GM12878 (cell line): Measurements from ENCODE around the gene DGLUCY.

Experiments used
- NFIC ChIP-seq: IDR thresholded peaks from 2 replicates; pipeline ENCODE4 v1.6.1; 2012; ENCODE audit warnings: low read depth, mild to moderate bottlenecking, inconsistent platforms, low read length, moderate library complexity
- NFYB ChIP-seq: IDR thresholded peaks from 2 replicates; pipeline ENCODE4 v1.6.1; 2011; ENCODE audit warnings: low read depth, mild to moderate bottlenecking, low read length, improper control_type of control experiment, moderate library complexity; ENCODE audit not compliant: insufficient read depth
- SP1 ChIP-seq: IDR thresholded peaks from one replicate; pipeline ENCODE4 v1.6.1; 2011; ENCODE audit warnings: low read depth, low read length
- TF ChIP-seq, protein P1 (sequence below), 3 experiments: IDR thresholded peaks in 2 of 3; conservative IDR thresholded peaks in 1 of 3; 2 replicates each; pipeline ENCODE4 v1.5.1; 2011; ENCODE audit warnings: low read depth in 3 of 3, low read length in 3 of 3, mild to moderate bottlenecking in 3 of 3, control low read depth in 2 of 3, moderate library complexity in 2 of 3, inconsistent platforms in 1 of 3, mixed read lengths in 1 of 3; ENCODE audit not compliant: control insufficient read depth in 2 of 3, insufficient read depth in 1 of 3; ENCODE audit errors: extremely low read depth in 1 of 3

DNA sequence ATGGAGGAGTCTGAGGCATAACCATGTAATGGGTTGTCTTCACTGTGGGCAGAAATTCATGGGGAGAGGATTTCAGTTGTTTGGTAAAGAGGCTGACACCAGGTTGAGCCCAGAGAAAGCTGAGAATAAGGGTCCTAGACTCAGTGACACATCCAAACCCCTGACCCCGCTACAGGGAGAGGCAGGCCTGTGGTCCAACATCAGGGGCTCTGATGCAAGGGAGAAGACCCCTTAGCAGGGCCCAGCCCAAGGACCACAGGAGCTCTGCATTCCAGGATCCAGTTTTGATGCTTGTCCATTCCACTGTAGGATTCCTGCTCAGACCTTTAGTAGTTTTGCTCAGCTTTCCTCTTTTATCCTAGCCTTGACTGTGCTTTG lies 115.1 kb downstream of the DGLUCY start:
- TF ChIP-seq NFYB (no peak), SP1 (no peak), NFIC (no peak)
- TF ChIP-seq, protein P1, sequence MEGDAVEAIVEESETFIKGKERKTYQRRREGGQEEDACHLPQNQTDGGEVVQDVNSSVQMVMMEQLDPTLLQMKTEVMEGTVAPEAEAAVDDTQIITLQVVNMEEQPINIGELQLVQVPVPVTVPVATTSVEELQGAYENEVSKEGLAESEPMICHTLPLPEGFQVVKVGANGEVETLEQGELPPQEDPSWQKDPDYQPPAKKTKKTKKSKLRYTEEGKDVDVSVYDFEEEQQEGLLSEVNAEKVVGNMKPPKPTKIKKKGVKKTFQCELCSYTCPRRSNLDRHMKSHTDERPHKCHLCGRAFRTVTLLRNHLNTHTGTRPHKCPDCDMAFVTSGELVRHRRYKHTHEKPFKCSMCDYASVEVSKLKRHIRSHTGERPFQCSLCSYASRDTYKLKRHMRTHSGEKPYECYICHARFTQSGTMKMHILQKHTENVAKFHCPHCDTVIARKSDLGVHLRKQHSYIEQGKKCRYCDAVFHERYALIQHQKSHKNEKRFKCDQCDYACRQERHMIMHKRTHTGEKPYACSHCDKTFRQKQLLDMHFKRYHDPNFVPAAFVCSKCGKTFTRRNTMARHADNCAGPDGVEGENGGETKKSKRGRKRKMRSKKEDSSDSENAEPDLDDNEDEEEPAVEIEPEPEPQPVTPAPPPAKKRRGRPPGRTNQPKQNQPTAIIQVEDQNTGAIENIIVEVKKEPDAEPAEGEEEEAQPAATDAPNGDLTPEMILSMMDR (IDR thresholded peaks at IDR 0.05 in 2 of 3, conservative IDR thresholded peaks at IDR 0.05 in 1 of 3; ENCODE audit: control insufficient read depth in 2 of 3, extremely low read depth in 1 of 3, insufficient read depth in 1 of 3, low read depth in 3 of 3, low read length in 3 of 3): no peak
